A172 (cell line): ENCODE data around the gene UGT1A4. TPM values are rescaled to one million over a fixed set of nuclear protein-coding genes. Genes with fewer than 3 reads are reported as not detected.

Source experiments
- DNase-seq: peaks from one replicate; pipeline ENCODE4 v3.0.0-alpha.2; 2015; ENCODE audit warnings: low spot score
- total RNA-seq: library from RNA; depleted of rRNA; stranded (reverse); fragments of >200 nt; shearing (Covaris generic); gene quantifications from 2 replicates; pipeline ENCODE4 v1.2.3, GENCODE V29; 2014; rRNA removed

The UGT1A4 gene
- not detected in 2 replicates for total RNA-seq

GRCh38 chr2:233718552-233718951 lies at the start of gene UGT1A4:
Gene UGT1A4 (plus strand): TSS chr2:233718736. CDS start chr2:233718821, 85 bp downstream.
- DNase-seq: no peak

GRCh38 chr2:233671290-233672161 lies 47.0 kb upstream of the UGT1A4 start, which contains the start of gene UGT1A9:
Gene UGT1A9 (plus strand): TSS chr2:233671898. CDS start chr2:233671935, 37 bp downstream.
- no peak for DNase-seq

- DNase-seq: no peak
Measured at GRCh38 chr2:233672886-233673285, 45.6 kb upstream of the UGT1A4 start.

- no peak for DNase-seq
Measured at GRCh38 chr2:233673896-233674295, 44.6 kb upstream of the UGT1A4 start.

GRCh38 chr2:233674314-233674713 lies 44.2 kb upstream of the UGT1A4 start:
- DNase-seq: no peak

GRCh38 chr2:233674995-233675394 lies 43.5 kb upstream of the UGT1A4 start:
- no peak for DNase-seq

GRCh38 chr2:233676046-233676445 lies 42.5 kb upstream of the UGT1A4 start:
- DNase-seq: peak; percentile 51

GRCh38 chr2:233679196-233679595 lies 39.3 kb upstream of the UGT1A4 start:
- peak; percentile 16 for DNase-seq

GRCh38 chr2:233680361-233681045 lies 38.0 kb upstream of the UGT1A4 start:
- no peak for DNase-seq

GRCh38 chr2:233681521-233682099 lies 36.9 kb upstream of the UGT1A4 start, which contains the start of gene UGT1A7:
Gene UGT1A7 (plus strand): TSS chr2:233681901. CDS start chr2:233681938, 37 bp downstream.
- DNase-seq: no peak

- DNase-seq: no peak
Measured at GRCh38 chr2:233684640-233685039, 33.9 kb upstream of the UGT1A4 start.

- no peak for DNase-seq
Measured at GRCh38 chr2:233686928-233687327, 31.6 kb upstream of the UGT1A4 start.

- no peak for DNase-seq
Measured at GRCh38 chr2:233688341-233688740, 30.2 kb upstream of the UGT1A4 start.

- no peak for DNase-seq
Measured at GRCh38 chr2:233689031-233689430, 29.5 kb upstream of the UGT1A4 start.

- no peak for DNase-seq
Measured at GRCh38 chr2:233689501-233689900, 29.0 kb upstream of the UGT1A4 start.

GRCh38 chr2:233690444-233690843 lies 28.1 kb upstream of the UGT1A4 start:
- DNase-seq: peak; percentile 59

GRCh38 chr2:233691443-233692433 lies 26.8 kb upstream of the UGT1A4 start:
- no peak for DNase-seq

GRCh38 chr2:233692648-233693047 lies 25.9 kb upstream of the UGT1A4 start, which contains the start of gene UGT1A6:
Gene UGT1A6 (plus strand): TSS chr2:233692890. CDS start chr2:233693005, 115 bp downstream.
- no peak for DNase-seq

GRCh38 chr2:233693963-233694362 lies 24.6 kb upstream of the UGT1A4 start:
- no peak for DNase-seq

- DNase-seq: no peak
Measured at GRCh38 chr2:233698740-233699139, 19.8 kb upstream of the UGT1A4 start.
